Fibroblast of mammary gland (primary cell): Measurements from ENCODE around the gene INO80C.
A peak's percentile ranks its signal among the peaks of the same experiment; 100 is the strongest.

Experiments used
- DNase-seq: peaks from one replicate; pipeline ENCODE4 v3.0.0-alpha.2; 2010; ENCODE audit warnings: low read depth
- H3K4me3 ChIP-seq: 2 replicates; pipeline ENCODE4 v1.5.1; 2011; ENCODE audit warnings: low read depth, mild to moderate bottlenecking, low read length, moderate library complexity; ENCODE audit not compliant: control insufficient read depth
- TF ChIP-seq, protein P1 (sequence below): conservative IDR thresholded peaks from 2 replicates; pipeline ENCODE4 v1.5.1; 2011; ENCODE audit warnings: low read depth, low read length, inconsistent platforms; ENCODE audit not compliant: control insufficient read depth, insufficient read depth

The INO80C gene

DNA sequence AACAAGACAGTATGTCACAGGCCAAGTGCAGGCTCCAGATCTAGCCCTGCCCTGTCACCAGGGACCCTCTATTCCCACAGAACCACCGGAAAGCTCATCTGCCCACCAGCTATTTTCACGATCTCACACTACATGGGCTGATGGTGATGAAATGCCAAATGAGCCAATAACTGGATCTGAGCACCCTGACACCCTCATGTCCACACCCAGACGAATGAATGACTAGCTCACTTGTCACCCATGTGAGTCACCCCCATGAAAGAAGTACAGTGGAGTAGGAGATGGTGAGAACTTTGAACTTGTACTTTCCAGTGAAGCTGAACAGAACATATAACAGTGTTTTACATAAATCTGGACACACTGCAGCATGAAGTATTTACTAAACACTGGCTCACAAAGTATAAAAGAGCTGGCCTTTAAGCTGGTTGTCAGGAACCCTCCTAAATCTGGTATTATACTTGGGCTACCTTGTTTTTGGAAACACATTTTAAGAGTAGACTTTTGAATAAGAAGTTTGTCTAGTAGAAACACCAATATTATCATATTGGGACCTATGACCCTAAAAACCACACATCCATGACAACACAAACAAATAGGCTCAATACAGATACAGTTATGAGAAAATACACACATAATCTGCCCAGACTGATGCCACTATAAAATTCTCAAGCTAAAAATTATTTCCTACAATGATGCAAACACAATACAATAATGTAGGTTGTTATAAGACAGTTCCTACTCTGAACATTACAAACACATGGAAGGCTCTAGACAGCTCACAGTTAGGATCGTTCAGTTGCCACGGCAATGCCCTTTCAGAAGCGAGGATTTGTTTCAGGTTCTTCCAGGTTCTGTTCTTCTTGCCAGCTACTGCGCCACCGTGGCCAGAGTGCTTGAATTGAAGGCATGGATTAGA lies 19.0 kb downstream of the INO80C start:
- TF ChIP-seq, protein P1, sequence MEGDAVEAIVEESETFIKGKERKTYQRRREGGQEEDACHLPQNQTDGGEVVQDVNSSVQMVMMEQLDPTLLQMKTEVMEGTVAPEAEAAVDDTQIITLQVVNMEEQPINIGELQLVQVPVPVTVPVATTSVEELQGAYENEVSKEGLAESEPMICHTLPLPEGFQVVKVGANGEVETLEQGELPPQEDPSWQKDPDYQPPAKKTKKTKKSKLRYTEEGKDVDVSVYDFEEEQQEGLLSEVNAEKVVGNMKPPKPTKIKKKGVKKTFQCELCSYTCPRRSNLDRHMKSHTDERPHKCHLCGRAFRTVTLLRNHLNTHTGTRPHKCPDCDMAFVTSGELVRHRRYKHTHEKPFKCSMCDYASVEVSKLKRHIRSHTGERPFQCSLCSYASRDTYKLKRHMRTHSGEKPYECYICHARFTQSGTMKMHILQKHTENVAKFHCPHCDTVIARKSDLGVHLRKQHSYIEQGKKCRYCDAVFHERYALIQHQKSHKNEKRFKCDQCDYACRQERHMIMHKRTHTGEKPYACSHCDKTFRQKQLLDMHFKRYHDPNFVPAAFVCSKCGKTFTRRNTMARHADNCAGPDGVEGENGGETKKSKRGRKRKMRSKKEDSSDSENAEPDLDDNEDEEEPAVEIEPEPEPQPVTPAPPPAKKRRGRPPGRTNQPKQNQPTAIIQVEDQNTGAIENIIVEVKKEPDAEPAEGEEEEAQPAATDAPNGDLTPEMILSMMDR, result no peak
- peak overlapping the region; percentile 51 for H3K4me3 ChIP-seq
- DNase-seq, result peak; percentile 99

DNA sequence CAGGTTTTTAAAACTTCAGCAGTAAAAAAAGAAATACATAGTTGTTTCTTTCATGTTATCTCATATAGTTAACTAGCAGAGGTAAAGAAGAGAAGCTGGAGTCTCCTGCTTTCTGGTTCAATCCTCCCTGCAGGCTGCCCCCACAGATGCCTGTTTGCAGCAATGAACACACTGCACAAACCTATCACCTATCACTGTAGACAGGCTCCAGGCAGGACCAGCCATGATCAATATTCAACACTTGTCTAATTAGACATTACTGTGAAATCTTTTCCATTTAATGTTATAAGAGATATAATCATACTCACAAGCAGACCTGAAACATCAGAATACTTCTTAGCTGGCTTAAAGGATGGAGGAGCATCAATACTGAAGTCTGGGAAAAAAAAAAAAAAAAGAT lies 19.8 kb downstream of the INO80C start:
- DNase-seq, result no peak
- TF ChIP-seq, protein P1, result no peak
- peak overlapping the region; percentile 51 for H3K4me3 ChIP-seq

DNA sequence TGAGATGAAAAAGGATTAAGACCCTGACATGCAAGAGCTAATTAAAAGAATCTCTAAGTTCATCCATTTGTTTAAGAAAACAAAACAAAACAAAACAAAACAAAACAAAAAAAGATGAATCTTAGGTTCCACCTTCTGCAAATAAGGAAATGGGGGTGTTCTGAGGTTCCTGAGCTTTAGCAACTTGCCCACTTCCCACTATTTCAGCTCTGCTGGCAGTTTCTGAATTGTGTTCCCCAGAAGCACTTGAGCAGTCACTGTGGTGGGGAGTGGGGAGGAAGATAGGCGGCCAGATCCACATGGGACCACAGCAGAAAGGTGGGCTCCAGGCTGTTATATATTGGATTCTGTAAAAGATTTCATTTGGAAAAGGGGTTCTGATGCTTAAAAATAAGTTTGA lies 20.3 kb downstream of the INO80C start:
- peak overlapping the region; percentile 51 for H3K4me3 ChIP-seq
- TF ChIP-seq, protein P1, result no peak
- DNase-seq, result no peak

DNA sequence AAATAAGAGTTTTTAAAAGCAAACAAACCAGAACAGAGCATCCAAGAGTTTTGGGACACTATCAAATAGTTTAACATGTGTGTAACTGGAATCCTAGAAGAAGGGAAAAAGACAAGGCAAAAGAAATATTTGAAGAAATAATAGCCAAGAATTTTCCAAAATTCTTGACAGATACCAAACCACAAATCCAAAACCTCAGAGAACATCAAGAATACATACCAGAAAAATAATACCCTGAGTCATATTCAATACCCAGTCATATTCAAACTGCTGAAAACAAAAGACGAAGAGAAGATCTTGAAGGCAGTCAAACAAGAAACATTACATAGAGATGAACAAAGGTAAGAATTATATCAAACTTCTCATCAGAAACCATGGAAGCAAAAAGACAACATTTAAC lies 22.9 kb downstream of the INO80C start:
- TF ChIP-seq, protein P1, result no peak
- H3K4me3 ChIP-seq, result no peak overlapping the region
- DNase-seq, result peak; percentile 39

DNA sequence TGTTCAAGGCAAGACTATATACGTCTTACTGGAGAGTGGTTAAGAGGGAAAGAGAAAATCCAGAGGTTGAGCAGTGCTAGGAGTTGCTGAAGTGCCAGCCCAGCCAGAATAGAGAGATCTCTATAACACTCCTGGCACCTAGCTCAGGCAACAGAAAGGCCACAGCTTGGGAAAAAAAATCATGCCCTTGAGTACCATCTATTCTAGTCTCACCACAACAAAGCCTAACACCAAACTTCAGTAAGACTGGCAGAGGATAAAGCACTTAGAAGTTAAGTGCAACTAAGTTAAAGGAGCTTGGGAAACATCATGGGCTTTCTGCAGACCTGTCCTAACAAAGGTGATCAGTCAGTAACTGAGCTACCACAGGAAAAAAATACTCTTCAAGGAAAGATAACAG lies 24.2 kb downstream of the INO80C start:
- no peak overlapping the region for H3K4me3 ChIP-seq
- no peak for DNase-seq
- TF ChIP-seq, protein P1, result no peak

DNA sequence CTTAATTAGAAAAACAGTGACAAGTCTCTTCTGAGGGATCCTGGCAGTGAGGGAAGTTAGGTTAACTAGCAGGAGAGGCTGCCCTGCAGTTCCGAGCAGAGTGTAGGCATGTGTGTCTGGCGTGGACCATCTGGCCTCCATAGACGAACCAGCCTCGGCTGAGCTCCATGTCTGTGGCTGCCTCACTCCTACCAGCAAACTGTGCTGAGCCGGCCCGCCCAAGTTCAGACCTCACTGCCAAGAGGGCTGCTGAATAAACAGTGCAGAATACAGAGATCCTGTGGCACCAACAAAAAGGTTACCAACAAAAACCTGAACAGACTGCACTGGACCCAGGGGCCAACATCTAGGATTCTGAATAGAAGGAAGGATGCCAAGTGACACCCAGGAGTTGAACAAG lies 27.3 kb downstream of the INO80C start:
- TF ChIP-seq, protein P1, result no peak
- no peak for DNase-seq
- H3K4me3 ChIP-seq, result no peak overlapping the region
